Kidney epithelial cell (primary cell): ENCODE measurements around the gene IQGAP3. TPM values are rescaled to one million over a fixed set of nuclear protein-coding genes. Genes with fewer than 3 reads are reported as not detected.

ENCODE experiments used
- DNase-seq: peaks from one replicate; pipeline ENCODE4 v3.0.0-alpha.2; 2010; ENCODE audit warnings: low read depth
- H3K27me3 ChIP-seq: 2 replicates; pipeline ENCODE4 v1.6.0; 2011; ENCODE audit warnings: low read length; ENCODE audit not compliant: control insufficient read depth, insufficient read depth
- H3K36me3 ChIP-seq: 2 replicates; pipeline ENCODE4 v1.5.1; 2011; ENCODE audit warnings: low read length; ENCODE audit not compliant: control insufficient read depth, insufficient read depth
- H3K4me3 ChIP-seq: 2 replicates; pipeline ENCODE4 v1.5.1; 2011; ENCODE audit warnings: low read depth, mild to moderate bottlenecking, control low read depth, low read length
- CTCF ChIP-seq: IDR thresholded peaks from 2 replicates; pipeline ENCODE4 v1.5.1; 2011; ENCODE audit warnings: mild to moderate bottlenecking, moderate library complexity, low read length, control low read depth, inconsistent platforms; ENCODE audit not compliant: insufficient read depth, poor library complexity, severe bottlenecking
- total RNA-seq: library from RNA; depleted of rRNA; stranded (reverse); fragments of >200 nt; gene quantifications from 2 replicates; pipeline ENCODE4 v1.2.3, GENCODE V29; 2015

The IQGAP3 gene
- total RNA-seq, 1 donor from 2014 or later: 8.0 TPM

- H3K36me3 ChIP-seq: no peaks in the 10 kb centered on the region
- no peaks in the 10 kb centered on the region for H3K27me3 ChIP-seq
- H3K4me3 ChIP-seq: no peak overlapping the region
- no peak for TF ChIP-seq CTCF
- no peak for DNase-seq
Observed at GRCh38 chr1:156523801-156524480, 48.4 kb downstream of the IQGAP3 start.

GRCh38 chr1:156522443-156522970 lies 49.9 kb downstream of the IQGAP3 start:
- no peak for TF ChIP-seq CTCF
- Histone ChIP-seq H3K36me3 (no peaks in the 10 kb centered on the region), H3K4me3 (no peak overlapping the region), H3K27me3 (no peaks in the 10 kb centered on the region)
- DNase-seq: no peak

GRCh38 chr1:156517748-156518147 lies 54.6 kb downstream of the IQGAP3 start:
- no peak for TF ChIP-seq CTCF
- H3K36me3 ChIP-seq: no peaks in the 10 kb centered on the region
- no peak for DNase-seq
- H3K27me3 ChIP-seq: no peaks in the 10 kb centered on the region
- no peak overlapping the region for H3K4me3 ChIP-seq

GRCh38 chr1:156516821-156517220 lies 55.5 kb downstream of the IQGAP3 start:
- Histone ChIP-seq H3K36me3 (no peaks in the 10 kb centered on the region), H3K4me3 (no peak overlapping the region), H3K27me3 (no peaks in the 10 kb centered on the region)
- no peak for TF ChIP-seq CTCF
- no peak for DNase-seq

- no peak for TF ChIP-seq CTCF
- DNase-seq: no peak
- Histone ChIP-seq H3K27me3 (no peaks in the 10 kb centered on the region), H3K36me3 (no peaks in the 10 kb centered on the region), H3K4me3 (no peak overlapping the region)
Observed at GRCh38 chr1:156515956-156516355, 56.4 kb downstream of the IQGAP3 start.

- H3K4me3 ChIP-seq: no peak overlapping the region
- H3K27me3 ChIP-seq: no peaks in the 10 kb centered on the region
- TF ChIP-seq CTCF: no peak
- H3K36me3 ChIP-seq: no peaks in the 10 kb centered on the region
- DNase-seq: no peak
Observed at GRCh38 chr1:156513185-156513584, 59.2 kb downstream of the IQGAP3 start.
